ENCODE results near the gene CCSER1. TPM values are rescaled to one million over a fixed set of nuclear protein-coding genes. Genes with fewer than 3 reads are reported as not detected.

Gene CCSER1
- total RNA-seq, 4 donors from 2014 or later = 4.0 to 6.0 (median 4.8) TPM

- peak overlapping the region; percentile 37 to 76 (median 63) for H3K4me3 ChIP-seq
- no peak for TF ChIP-seq POLR2A (IDR thresholded peaks at IDR 0.05)
- TF ChIP-seq CTCF (IDR thresholded peaks at IDR 0.05) = no peak
- no peak for TF ChIP-seq EP300 (IDR thresholded peaks at IDR 0.05)
- H3K27me3 ChIP-seq = peaks cover 0 to 6% of the 10 kb centered on the region in 2 donors
- 30 to 31% methylated on average over 8 of the region's 8 CpGs for WGBS, 2 donors
- peaks cover 0 to 23% (median 0%) of the 10 kb centered on the region in 4 donors for H3K4me1 ChIP-seq
- no peaks in the 10 kb centered on the region for H3K9me3 ChIP-seq
- DNase-seq (ENCODE audit: low spot score in 2 of 2) = no peak
- peak overlapping the region in 2 of 4 donors; percentile 78 to 86 for H3K27ac ChIP-seq
- no peaks in the 10 kb centered on the region for H3K36me3 ChIP-seq
Measured at GRCh38 chr4:90126805-90127204, 389 bp upstream of the CCSER1 start.

DNA sequence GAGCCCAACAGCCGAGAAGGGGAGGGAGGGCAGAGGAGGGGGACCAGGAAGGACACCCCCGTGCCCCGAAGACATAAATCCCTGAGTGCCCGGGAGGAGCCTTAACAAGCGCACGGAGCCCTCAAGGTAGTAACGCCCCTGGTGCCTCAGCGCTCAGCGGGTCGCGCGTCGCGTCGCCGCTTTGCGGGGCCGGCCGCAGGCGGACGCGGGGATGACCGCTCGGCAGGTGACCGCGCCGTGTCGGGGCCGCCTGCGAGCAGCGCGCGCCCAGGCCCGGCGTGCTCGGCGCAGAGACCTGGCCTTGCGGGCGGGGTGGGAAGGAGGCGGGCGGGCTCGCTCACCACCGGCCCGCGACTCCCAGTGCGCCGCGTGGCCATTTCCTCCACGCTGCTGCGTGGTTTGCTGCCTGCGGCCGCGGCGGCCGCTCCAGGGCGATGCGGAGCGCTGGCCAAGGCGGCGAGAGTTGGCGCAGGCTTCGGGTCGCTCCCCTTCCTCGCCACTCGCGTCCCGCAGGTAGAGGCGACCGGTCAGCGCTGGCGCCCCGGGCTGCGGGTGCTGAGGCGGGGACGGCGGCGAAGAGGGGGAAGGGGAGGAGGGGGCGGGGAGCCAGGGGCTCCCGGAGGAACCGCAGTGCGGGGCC, 632 bp downstream of the CCSER1 start:
- DNase-seq (ENCODE audit: low spot score in 2 of 2) = no peak
- TF ChIP-seq POLR2A (IDR thresholded peaks at IDR 0.05) (no peak), EP300 (IDR thresholded peaks at IDR 0.05) (no peak), CTCF (IDR thresholded peaks at IDR 0.05) (no peak)
- H3K4me3 ChIP-seq = peak overlapping the region; percentile 37 to 76 (median 63)
- 0 to 1% methylated on average over 14 to 66 of the region's 81 CpGs for WGBS, 2 donors
- peaks cover 0 to 6% of the 10 kb centered on the region in 2 donors for H3K27me3 ChIP-seq
- H3K9me3 ChIP-seq = no peaks in the 10 kb centered on the region
- peaks cover 0 to 23% (median 0%) of the 10 kb centered on the region in 4 donors for H3K4me1 ChIP-seq
- no peaks in the 10 kb centered on the region for H3K36me3 ChIP-seq
- peak overlapping the region in 3 of 4 donors; percentile 47 to 86 (median 78) for H3K27ac ChIP-seq

DNA sequence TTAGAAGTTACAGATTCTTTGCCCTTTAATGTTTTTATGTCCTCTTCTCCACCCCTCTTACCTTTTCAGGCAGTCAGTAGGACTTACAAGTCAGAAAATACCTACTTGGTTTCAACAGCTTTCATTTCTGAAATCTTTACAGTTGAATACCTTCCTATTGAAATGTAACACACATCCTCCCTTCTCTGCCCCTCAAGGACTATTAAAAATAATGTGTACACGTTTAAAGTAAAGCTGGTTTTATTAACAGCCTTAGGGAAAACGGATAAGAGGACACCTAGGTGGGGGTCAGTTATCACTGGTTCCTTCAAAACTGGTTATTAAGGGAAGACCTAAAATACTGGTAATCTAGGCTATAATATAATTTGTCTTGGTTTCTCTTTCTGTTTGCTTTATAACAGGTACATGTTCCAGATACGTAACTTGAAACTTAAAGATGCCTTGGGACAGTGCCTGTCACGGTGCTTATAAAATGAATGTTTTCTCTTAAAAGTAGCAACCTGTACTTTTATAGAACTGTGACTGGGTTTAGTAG, 1.8 kb downstream of the CCSER1 start:
- WGBS, 2 donors = 53 to 55% methylated on average over 4 of the region's 4 CpGs
- Histone ChIP-seq H3K27ac (peak overlapping the region in 2 of 4 donors; percentile 78 to 86), H3K36me3 (no peaks in the 10 kb centered on the region), H3K4me3 (peak overlapping the region in 3 of 4 donors; percentile 47 to 76 (median 72)), H3K9me3 (no peaks in the 10 kb centered on the region), H3K4me1 (peaks cover 0 to 23% (median 0%) of the 10 kb centered on the region in 4 donors), H3K27me3 (peaks cover 0 to 6% of the 10 kb centered on the region in 2 donors)
- no peak for TF ChIP-seq POLR2A (IDR thresholded peaks at IDR 0.05)
- TF ChIP-seq CTCF (IDR thresholded peaks at IDR 0.05) = no peak
- DNase-seq (ENCODE audit: low spot score in 2 of 2) = no peak

DNA sequence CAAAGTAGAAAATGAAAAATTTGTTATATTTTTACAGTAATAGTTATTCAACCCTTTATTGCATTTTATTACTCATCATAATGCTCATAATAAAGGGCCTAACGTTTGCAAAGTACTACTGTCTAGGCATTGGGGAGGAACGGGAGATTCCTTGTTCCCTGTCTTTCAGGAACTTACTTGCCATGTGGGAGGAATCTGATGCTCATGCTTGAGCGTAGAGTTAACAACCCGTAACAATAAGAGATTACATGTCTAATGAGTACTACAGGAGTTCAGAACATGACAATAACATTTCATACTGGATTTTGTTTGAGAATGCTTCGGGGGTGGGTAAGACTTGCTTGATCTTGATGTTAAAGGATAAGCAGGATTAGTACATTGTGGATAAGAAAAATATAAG, 2.9 kb downstream of the CCSER1 start:
- TF ChIP-seq POLR2A (IDR thresholded peaks at IDR 0.05) (no peak), EP300 (IDR thresholded peaks at IDR 0.05) (no peak), CTCF (IDR thresholded peaks at IDR 0.05) (no peak)
- H3K9me3 ChIP-seq = no peaks in the 10 kb centered on the region
- H3K36me3 ChIP-seq = no peaks in the 10 kb centered on the region
- peaks cover 0 to 6% of the 10 kb centered on the region in 2 donors for H3K27me3 ChIP-seq
- no peak overlapping the region for H3K27ac ChIP-seq
- H3K4me1 ChIP-seq = peaks cover 0 to 23% (median 0%) of the 10 kb centered on the region in 4 donors
- H3K4me3 ChIP-seq = no peak overlapping the region
- WGBS, 2 donors = 80 to 85% methylated on average over 5 of the region's 5 CpGs
- DNase-seq (ENCODE audit: low spot score in 2 of 2) = no peak

DNA sequence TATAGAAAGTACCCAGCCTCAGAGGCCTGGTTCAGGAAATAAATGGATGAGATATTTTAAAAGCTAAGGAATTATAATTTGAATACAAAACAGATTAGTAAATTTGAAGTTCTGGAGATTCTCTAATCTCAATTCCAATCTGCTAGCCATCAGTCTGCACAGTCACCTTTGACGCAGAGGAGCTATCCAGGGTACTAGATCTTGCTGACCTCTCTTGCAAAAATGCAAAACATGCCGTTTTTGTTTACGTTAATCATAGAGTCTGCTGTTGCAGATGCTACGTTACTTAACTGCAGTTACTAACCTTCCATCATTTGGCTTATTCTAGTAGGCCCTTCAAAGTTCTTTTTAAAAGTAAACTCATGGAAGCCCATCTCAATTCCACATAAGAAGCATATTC, 10.4 kb downstream of the CCSER1 start:
- TF ChIP-seq EP300 (IDR thresholded peaks at IDR 0.05) (no peak), POLR2A (IDR thresholded peaks at IDR 0.05) (no peak), CTCF (IDR thresholded peaks at IDR 0.05) (no peak)
- no peak overlapping the region for H3K4me3 ChIP-seq

More for the DNA sequence above, 10.4 kb downstream of the CCSER1 start:
- Histone ChIP-seq H3K36me3 (no peaks in the 10 kb centered on the region), H3K9me3 (no peaks in the 10 kb centered on the region), H3K27ac (no peak overlapping the region), H3K27me3 (no peaks in the 10 kb centered on the region), H3K4me1 (no peaks in the 10 kb centered on the region)
- WGBS, 2 donors = 21 to 28% methylated on average over 4 of the region's 4 CpGs
- DNase-seq (ENCODE audit: low spot score in 2 of 2) = no peak
